ENCODE measurements around the gene WDR91.

Gene WDR91

GRCh38 chr7:135247746-135248471, 36.6 kb upstream of the WDR91 start:
- no peak overlapping the region for H2AK5ac ChIP-seq (ENCODE audit: low read length)

GRCh38 chr7:135246191-135246825, 35.0 kb upstream of the WDR91 start:
- Histone ChIP-seq H3K79me1 (ENCODE audit: low read length) (peaks cover 2% of the 10 kb centered on the region), H3K4ac (ENCODE audit: low read depth, low read length) (no peak overlapping the region), H4K91ac (ENCODE audit: low read depth, low read length) (no peak overlapping the region), H3K27me3 (ENCODE audit: insufficient read depth, low read length) (no peaks in the 10 kb centered on the region), H3K23ac (ENCODE audit: low read length) (no peak overlapping the region), H2BK5ac (ENCODE audit: low read depth, low read length, poor library complexity) (no peak overlapping the region), H2AFZ (ENCODE audit: insufficient read depth, low read length, poor library complexity) (no peak overlapping the region), H2BK120ac (ENCODE audit: insufficient read depth, low read length, poor library complexity) (no peak overlapping the region), H3K18ac (ENCODE audit: low read length) (no peak overlapping the region), H2BK12ac (ENCODE audit: low read length) (no peak overlapping the region), H3K9ac (ENCODE audit: low read length) (no peak overlapping the region), H3K4me1 (ENCODE audit: control insufficient read depth in 1 of 2, insufficient read depth in 2 of 2, low read length in 2 of 2) (peaks cover 0 to 4% of the 10 kb centered on the region in 2 experiments), H4K8ac (ENCODE audit: low read depth, low read length) (no peak overlapping the region), H3K14ac (ENCODE audit: low read length) (no peak overlapping the region), H3K9me3 (ENCODE audit: insufficient read depth, low read depth, low read length) (peaks cover 2% of the 10 kb centered on the region), H3K4me3 (ENCODE audit: low read depth, low read length) (peak overlapping the region; percentile 20), H3K4me2 (ENCODE audit: low read length) (no peak overlapping the region), H2AK5ac (ENCODE audit: low read length) (no peak overlapping the region), H3K36me3 (ENCODE audit: control insufficient read depth in 1 of 2, insufficient read depth in 2 of 2, low read length in 2 of 2) (no peaks in the 10 kb centered on the region), H3K79me2 (ENCODE audit: control insufficient read depth, insufficient read depth, low read length, poor library complexity) (no peaks in the 10 kb centered on the region), H3K27ac (ENCODE audit: low read depth, low read length) (no peak overlapping the region), H4K12ac (ENCODE audit: low read depth, low read length) (no peak overlapping the region)
- WGBS (ENCODE audit: extremely low coverage, insufficient coverage, insufficient read length), result no CpG with 5 or more reads among the region's 43 CpGs
- peak in 1 of 2 donors; percentile 11 for DNase-seq

More at GRCh38 chr7:135247746-135248471, 36.6 kb upstream of the WDR91 start:
- peaks cover 4 to 12% of the 10 kb centered on the region in 2 experiments for H3K4me1 ChIP-seq (ENCODE audit: control insufficient read depth in 1 of 2, insufficient read depth in 2 of 2, low read length in 2 of 2)
- H2BK12ac ChIP-seq (ENCODE audit: low read length), result no peak overlapping the region
- H4K8ac ChIP-seq (ENCODE audit: low read depth, low read length), result no peak overlapping the region
- H3K18ac ChIP-seq (ENCODE audit: low read length), result no peak overlapping the region
- H3K4me3 ChIP-seq (ENCODE audit: low read depth, low read length), result no peak overlapping the region
- no peak overlapping the region for H3K23ac ChIP-seq (ENCODE audit: low read length)
- no peaks in the 10 kb centered on the region for H3K79me2 ChIP-seq (ENCODE audit: control insufficient read depth, insufficient read depth, low read length, poor library complexity)
- peaks cover 2% of the 10 kb centered on the region for H3K9me3 ChIP-seq (ENCODE audit: insufficient read depth, low read depth, low read length)
- no peak overlapping the region for H3K27ac ChIP-seq (ENCODE audit: low read depth, low read length)
- no peak overlapping the region for H2BK5ac ChIP-seq (ENCODE audit: low read depth, low read length, poor library complexity)
- no peak overlapping the region for H4K91ac ChIP-seq (ENCODE audit: low read depth, low read length)
- H3K36me3 ChIP-seq (ENCODE audit: control insufficient read depth in 1 of 2, insufficient read depth in 2 of 2, low read length in 2 of 2), result no peaks in the 10 kb centered on the region
- no peak overlapping the region for H2BK120ac ChIP-seq (ENCODE audit: insufficient read depth, low read length, poor library complexity)
- peaks cover 2% of the 10 kb centered on the region for H3K79me1 ChIP-seq (ENCODE audit: low read length)
- no peaks in the 10 kb centered on the region for H3K27me3 ChIP-seq (ENCODE audit: insufficient read depth, low read length)
- no peak overlapping the region for H3K9ac ChIP-seq (ENCODE audit: low read length)
- peak; percentile 94 to 97 for DNase-seq
- H3K14ac ChIP-seq (ENCODE audit: low read length), result no peak overlapping the region
- H3K4me2 ChIP-seq (ENCODE audit: low read length), result no peak overlapping the region
- H4K12ac ChIP-seq (ENCODE audit: low read depth, low read length), result no peak overlapping the region
- H3K4ac ChIP-seq (ENCODE audit: low read depth, low read length), result no peak overlapping the region
- H2AFZ ChIP-seq (ENCODE audit: insufficient read depth, low read length, poor library complexity), result no peak overlapping the region
- WGBS (ENCODE audit: extremely low coverage, insufficient coverage, insufficient read length), result no CpG with 5 or more reads among the region's 22 CpGs

- Histone ChIP-seq H3K4me1 (ENCODE audit: control insufficient read depth in 1 of 2, insufficient read depth in 2 of 2, low read length in 2 of 2) (peaks cover 0 to 4% of the 10 kb centered on the region in 2 experiments), H3K79me1 (ENCODE audit: low read length) (peaks cover 2% of the 10 kb centered on the region), H3K4ac (ENCODE audit: low read depth, low read length) (no peak overlapping the region), H4K12ac (ENCODE audit: low read depth, low read length) (no peak overlapping the region), H3K36me3 (ENCODE audit: control insufficient read depth in 1 of 2, insufficient read depth in 2 of 2, low read length in 2 of 2) (no peaks in the 10 kb centered on the region), H4K8ac (ENCODE audit: low read depth, low read length) (no peak overlapping the region), H3K79me2 (ENCODE audit: control insufficient read depth, insufficient read depth, low read length, poor library complexity) (no peaks in the 10 kb centered on the region), H3K23ac (ENCODE audit: low read length) (no peak overlapping the region), H4K91ac (ENCODE audit: low read depth, low read length) (no peak overlapping the region), H2BK12ac (ENCODE audit: low read length) (no peak overlapping the region), H3K9me3 (ENCODE audit: insufficient read depth, low read depth, low read length) (peaks cover 2% of the 10 kb centered on the region), H2AFZ (ENCODE audit: insufficient read depth, low read length, poor library complexity) (no peak overlapping the region), H3K4me2 (ENCODE audit: low read length) (no peak overlapping the region), H3K27me3 (ENCODE audit: insufficient read depth, low read length) (no peaks in the 10 kb centered on the region), H3K27ac (ENCODE audit: low read depth, low read length) (no peak overlapping the region), H3K18ac (ENCODE audit: low read length) (no peak overlapping the region), H2BK5ac (ENCODE audit: low read depth, low read length, poor library complexity) (no peak overlapping the region), H3K9ac (ENCODE audit: low read length) (no peak overlapping the region), H3K14ac (ENCODE audit: low read length) (no peak overlapping the region), H2BK120ac (ENCODE audit: insufficient read depth, low read length, poor library complexity) (no peak overlapping the region), H2AK5ac (ENCODE audit: low read length) (no peak overlapping the region), H3K4me3 (ENCODE audit: low read depth, low read length) (no peak overlapping the region)
- no CpG with 5 or more reads among the region's 9 CpGs for WGBS (ENCODE audit: extremely low coverage, insufficient coverage, insufficient read length)
- DNase-seq, result peak in 1 of 2 donors; percentile 1
Observed at GRCh38 chr7:135245226-135246190, 34.2 kb upstream of the WDR91 start.

DNA sequence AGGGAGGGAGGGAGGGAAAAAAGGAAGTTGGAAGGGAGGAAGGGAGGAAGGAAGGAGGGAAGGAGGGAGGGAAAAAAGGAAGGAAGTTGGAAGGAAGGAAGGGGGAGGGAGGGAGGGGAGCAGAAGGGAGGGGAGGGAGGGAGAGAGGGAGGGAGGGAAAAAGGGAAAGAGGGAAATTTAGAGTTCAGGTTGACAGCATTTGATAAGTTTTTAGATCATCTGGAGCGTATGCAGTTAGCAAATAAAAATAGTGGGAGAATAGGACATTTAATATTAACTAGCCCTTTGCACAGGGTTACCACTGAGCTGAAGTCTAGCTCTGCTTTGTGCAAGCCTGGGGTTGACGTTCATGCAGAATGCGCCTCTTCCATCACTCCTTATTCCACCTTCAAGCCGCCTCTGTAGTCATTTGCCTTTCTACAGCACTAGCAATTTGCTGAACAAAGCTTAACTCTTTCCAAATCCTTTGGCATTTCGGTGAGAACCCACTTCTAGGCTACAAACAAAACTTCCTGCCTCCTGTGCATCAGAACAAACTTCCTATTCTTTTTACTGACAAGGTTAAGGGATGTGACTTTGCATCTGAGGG, 30.9 kb upstream of the WDR91 start:
- no peak overlapping the region for H3K14ac ChIP-seq (ENCODE audit: low read length)
- no peaks in the 10 kb centered on the region for H3K36me3 ChIP-seq (ENCODE audit: control insufficient read depth in 1 of 2, insufficient read depth in 2 of 2, low read length in 2 of 2)
- H3K79me2 ChIP-seq (ENCODE audit: control insufficient read depth, insufficient read depth, low read length, poor library complexity), result no peaks in the 10 kb centered on the region
- no peak overlapping the region for H2BK5ac ChIP-seq (ENCODE audit: low read depth, low read length, poor library complexity)
- H4K8ac ChIP-seq (ENCODE audit: low read depth, low read length), result no peak overlapping the region
- H3K9me3 ChIP-seq (ENCODE audit: insufficient read depth, low read depth, low read length), result peaks cover 2% of the 10 kb centered on the region
- no peak overlapping the region for H3K4me3 ChIP-seq (ENCODE audit: low read depth, low read length)
- H4K91ac ChIP-seq (ENCODE audit: low read depth, low read length), result no peak overlapping the region
- H3K23ac ChIP-seq (ENCODE audit: low read length), result no peak overlapping the region
- no peaks in the 10 kb centered on the region for H3K4me1 ChIP-seq (ENCODE audit: control insufficient read depth in 1 of 2, insufficient read depth in 2 of 2, low read length in 2 of 2)
- no peak overlapping the region for H3K18ac ChIP-seq (ENCODE audit: low read length)
- no peaks in the 10 kb centered on the region for H3K27me3 ChIP-seq (ENCODE audit: insufficient read depth, low read length)
- no peak overlapping the region for H3K4ac ChIP-seq (ENCODE audit: low read depth, low read length)
- no peak for DNase-seq
- no peak overlapping the region for H2AFZ ChIP-seq (ENCODE audit: insufficient read depth, low read length, poor library complexity)
- H2AK5ac ChIP-seq (ENCODE audit: low read length), result no peak overlapping the region
- no peak overlapping the region for H2BK12ac ChIP-seq (ENCODE audit: low read length)
- H3K4me2 ChIP-seq (ENCODE audit: low read length), result no peak overlapping the region
- H3K79me1 ChIP-seq (ENCODE audit: low read length), result no peaks in the 10 kb centered on the region
- no peak overlapping the region for H3K9ac ChIP-seq (ENCODE audit: low read length)
- no peak overlapping the region for H4K12ac ChIP-seq (ENCODE audit: low read depth, low read length)
- no peak overlapping the region for H2BK120ac ChIP-seq (ENCODE audit: insufficient read depth, low read length, poor library complexity)
- H3K27ac ChIP-seq (ENCODE audit: low read depth, low read length), result no peak overlapping the region
- WGBS (ENCODE audit: extremely low coverage, insufficient coverage, insufficient read length), result no CpG with 5 or more reads among the region's 5 CpGs

All from trophoblast cell (in vitro differentiated cells and primary cell).